Psoas muscle (tissue), 8 donors: Measurements from ENCODE around the gene PRR23E. TPM values are rescaled to one million over a fixed set of nuclear protein-coding genes. Genes with fewer than 3 reads are reported as not detected.
A peak's percentile ranks its signal among the peaks of the same experiment; 100 is the strongest.

Source experiments
- ATAC-seq, 4 donors: fragments of 200-7000 bp; cut with Tn5 transposase; one replicate each; pipeline ENCODE4 v1.9.1; 2020; ENCODE audit warnings: moderate library complexity in 3 of 4, mild to moderate bottlenecking in 2 of 4
- DNase-seq, 2 donors: peaks; one replicate each; pipeline ENCODE4 v3.0.0-alpha.2; 2020
- H3K27ac ChIP-seq: fragments of 200-600 bp; one replicate; pipeline ENCODE4 v1.8.0; 2022
- H3K27me3 ChIP-seq, 3 donors: fragments of 200-600 bp in 1 of 3; one replicate each; pipeline versions ENCODE4 v1.6.1 to v1.8.0; 2013 to 2022; ENCODE audit warnings: low read length in 2 of 3, mild to moderate bottlenecking in 2 of 3, moderate library complexity in 1 of 3; ENCODE audit not compliant: insufficient read depth in 3 of 3
- H3K36me3 ChIP-seq, 2 donors: fragments of 200-600 bp in 1 of 2; one replicate each; pipeline versions ENCODE4 v1.6.1 to v1.8.0; 2013 to 2022; ENCODE audit warnings: low read depth in 1 of 2, mild to moderate bottlenecking in 1 of 2, moderate library complexity in 1 of 2; ENCODE audit not compliant: insufficient read depth in 1 of 2
- H3K4me1 ChIP-seq: fragments of 200-600 bp; one replicate; pipeline ENCODE4 v1.8.0; 2022
- H3K4me3 ChIP-seq: fragments of 200-600 bp; one replicate; pipeline ENCODE4 v1.8.0; 2022; ENCODE audit warnings: mild to moderate bottlenecking
- H3K9me3 ChIP-seq: fragments of 200-600 bp; one replicate; pipeline ENCODE4 v1.8.0; 2022
- WGBS, 3 donors: extraction: QIAGEN DNeasy Blood & Tissue Kit; methylation state at CpG; one replicate each; pipeline versions ENCODE4 v1.1.6 to v1.1.7; 2013; 5-methylcytosine and 5-hydroxymethylcytosine counted together
- intact Hi-C, 2 donors: fragments of 100-400 bp; cut with DNase I; formaldehyde crosslinking; loops; one replicate each; pipeline versions ENCODE4 v1.11.0 to v1.14.2; 2022
- polyA plus RNA-seq, 3 donors: library from polyadenylated mRNA; stranded (reverse); fragments of 200-250 nt; gene quantifications; one replicate each; pipeline ENCODE4 v1.2.3, GENCODE V29; 2013
- total RNA-seq, 4 donors: library from RNA; stranded (reverse); fragmentation: NEBNext Ultra II Directional in 2 of 4; extraction: Animal tissue kit (Norgen Biotek cat#: 25700) in 2 of 4; gene quantifications; one replicate each; pipeline versions ENCODE4 v1.2.1 to v1.2.4, GENCODE V29; 2021 to 2023
- TF ChIP-seq, protein P1 (sequence below): fragments of 200-600 bp; IDR thresholded peaks from one replicate; pipeline ENCODE4 v1.8.0; 2022; ENCODE audit warnings: antibody characterized with exemption
- donor health status: healthy with polysubstance abuse.
- donor health status: DM: no; HTN: no; CAD: no; lungs with moderate emphysema.
- donor health status: Bipolar disorder and iron deficiency.
- donor health status: healthy.
- donor health status: DM: yes; HTN: yes; CAD: no.
- donor health status: DM: no; HTN: no; CAD: no.
- donor health status: DM: no; HTN: no; CAD: no.
- donor health status: DM: yes; HTN: yes; CAD: no.

The PRR23E gene
- total and polyA plus RNA-seq, 7 donors = not detected

DNA sequence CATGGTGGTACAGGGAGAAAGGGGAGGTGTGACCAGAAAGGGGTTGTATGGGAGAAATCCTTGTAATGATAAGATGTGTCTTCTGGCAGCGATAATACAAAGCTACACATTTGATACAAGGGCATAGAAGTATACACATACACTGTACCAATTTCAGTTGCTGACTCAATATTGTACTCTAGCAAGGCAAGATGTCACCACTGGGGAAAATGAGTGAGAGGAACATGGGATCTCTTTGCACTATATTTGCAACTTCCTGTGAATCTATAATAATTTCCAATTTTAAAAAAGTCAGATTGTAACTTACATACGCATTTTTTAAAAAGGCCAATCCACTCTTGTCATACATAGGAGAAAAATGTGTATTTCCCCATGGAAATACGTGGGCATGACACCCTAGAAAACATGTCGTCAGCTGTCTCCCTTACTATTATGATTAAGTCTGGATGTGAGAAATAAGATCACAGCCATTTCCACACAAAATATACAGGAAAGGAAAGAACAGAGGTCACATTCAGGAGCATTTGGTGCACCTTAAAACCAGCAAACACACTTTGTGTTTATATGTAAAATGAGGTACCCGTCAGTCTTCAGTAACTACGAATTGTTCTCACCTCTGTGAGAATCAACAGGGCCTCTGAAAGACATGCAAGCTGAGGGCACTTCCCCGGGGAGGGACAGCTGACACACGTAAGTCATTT is 22.9 kb downstream of the PRR23E start:
- TF ChIP-seq, protein P1, sequence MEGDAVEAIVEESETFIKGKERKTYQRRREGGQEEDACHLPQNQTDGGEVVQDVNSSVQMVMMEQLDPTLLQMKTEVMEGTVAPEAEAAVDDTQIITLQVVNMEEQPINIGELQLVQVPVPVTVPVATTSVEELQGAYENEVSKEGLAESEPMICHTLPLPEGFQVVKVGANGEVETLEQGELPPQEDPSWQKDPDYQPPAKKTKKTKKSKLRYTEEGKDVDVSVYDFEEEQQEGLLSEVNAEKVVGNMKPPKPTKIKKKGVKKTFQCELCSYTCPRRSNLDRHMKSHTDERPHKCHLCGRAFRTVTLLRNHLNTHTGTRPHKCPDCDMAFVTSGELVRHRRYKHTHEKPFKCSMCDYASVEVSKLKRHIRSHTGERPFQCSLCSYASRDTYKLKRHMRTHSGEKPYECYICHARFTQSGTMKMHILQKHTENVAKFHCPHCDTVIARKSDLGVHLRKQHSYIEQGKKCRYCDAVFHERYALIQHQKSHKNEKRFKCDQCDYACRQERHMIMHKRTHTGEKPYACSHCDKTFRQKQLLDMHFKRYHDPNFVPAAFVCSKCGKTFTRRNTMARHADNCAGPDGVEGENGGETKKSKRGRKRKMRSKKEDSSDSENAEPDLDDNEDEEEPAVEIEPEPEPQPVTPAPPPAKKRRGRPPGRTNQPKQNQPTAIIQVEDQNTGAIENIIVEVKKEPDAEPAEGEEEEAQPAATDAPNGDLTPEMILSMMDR = no peak
- Histone ChIP-seq H3K27me3 (peaks cover 0 to 44% (median 0%) of the 10 kb centered on the region in 3 donors), H3K4me1 (no peaks in the 10 kb centered on the region), H3K36me3 (no peaks in the 10 kb centered on the region), H3K4me3 (no peak overlapping the region), H3K9me3 (no peaks in the 10 kb centered on the region), H3K27ac (no peak overlapping the region)
- DNase-seq (no peak), ATAC-seq (no peak)
- intact Hi-C loops = no loop called here
- WGBS, 3 donors = 47 to 56% (median 56%) methylated on average over 8 of the region's 8 CpGs

DNA sequence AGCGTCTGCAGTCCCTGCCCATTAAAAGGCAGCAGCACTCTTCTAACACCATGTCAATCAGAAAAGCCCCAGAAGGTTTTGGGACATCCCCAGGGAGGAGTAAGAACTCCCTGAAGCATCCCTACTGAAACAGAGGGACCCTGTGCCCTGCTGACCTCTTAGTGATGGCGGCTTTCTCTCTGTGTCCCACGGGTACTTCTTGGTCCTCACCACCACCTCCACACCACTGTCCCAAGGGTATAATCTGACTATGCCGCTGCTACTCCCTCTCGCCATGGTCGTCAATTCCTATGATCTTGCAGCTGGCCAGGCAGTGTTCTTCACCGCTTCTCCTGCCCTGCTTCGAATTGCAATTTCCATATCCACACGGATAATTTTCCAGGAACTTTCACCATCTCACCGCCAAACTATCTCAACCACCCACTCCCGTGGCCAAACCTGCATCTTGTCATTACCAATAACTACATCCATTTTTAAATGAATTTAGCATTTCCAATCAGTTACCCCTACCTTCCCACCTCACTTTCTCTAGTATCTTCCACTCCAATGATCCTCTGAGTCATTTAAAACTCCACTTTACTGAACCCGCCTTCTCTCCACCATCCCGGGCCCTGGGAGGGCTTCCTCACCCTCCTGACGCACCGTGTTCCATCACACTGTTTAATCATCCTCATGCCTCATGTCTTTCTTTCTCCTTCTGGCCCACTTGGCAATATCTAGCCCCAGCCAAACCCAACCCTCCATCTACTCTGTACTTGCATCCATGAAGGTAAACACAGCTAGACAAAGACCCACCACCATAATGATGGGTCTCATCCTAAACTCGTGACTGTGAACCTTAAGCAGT is 23.7 kb downstream of the PRR23E start:
- no peak for DNase-seq
- H3K27me3 ChIP-seq = peaks cover 0 to 49% (median 2%) of the 10 kb centered on the region in 3 donors
- no peak overlapping the region for H3K4me3 ChIP-seq
- no peaks in the 10 kb centered on the region for H3K9me3 ChIP-seq
- H3K4me1 ChIP-seq = no peaks in the 10 kb centered on the region
- TF ChIP-seq, protein P1 = no peak
- no peak overlapping the region for H3K27ac ChIP-seq
- H3K36me3 ChIP-seq = no peaks in the 10 kb centered on the region
- no peak for ATAC-seq
- WGBS, 3 donors = 56 to 59% (median 59%) methylated on average over 16 of the region's 16 CpGs
- intact Hi-C loops = loop anchor here in 1 of 2 donors (1.0 kb wide), 1 partner anchor 27 kb away; no protein-coding TSS in a partner anchor

DNA sequence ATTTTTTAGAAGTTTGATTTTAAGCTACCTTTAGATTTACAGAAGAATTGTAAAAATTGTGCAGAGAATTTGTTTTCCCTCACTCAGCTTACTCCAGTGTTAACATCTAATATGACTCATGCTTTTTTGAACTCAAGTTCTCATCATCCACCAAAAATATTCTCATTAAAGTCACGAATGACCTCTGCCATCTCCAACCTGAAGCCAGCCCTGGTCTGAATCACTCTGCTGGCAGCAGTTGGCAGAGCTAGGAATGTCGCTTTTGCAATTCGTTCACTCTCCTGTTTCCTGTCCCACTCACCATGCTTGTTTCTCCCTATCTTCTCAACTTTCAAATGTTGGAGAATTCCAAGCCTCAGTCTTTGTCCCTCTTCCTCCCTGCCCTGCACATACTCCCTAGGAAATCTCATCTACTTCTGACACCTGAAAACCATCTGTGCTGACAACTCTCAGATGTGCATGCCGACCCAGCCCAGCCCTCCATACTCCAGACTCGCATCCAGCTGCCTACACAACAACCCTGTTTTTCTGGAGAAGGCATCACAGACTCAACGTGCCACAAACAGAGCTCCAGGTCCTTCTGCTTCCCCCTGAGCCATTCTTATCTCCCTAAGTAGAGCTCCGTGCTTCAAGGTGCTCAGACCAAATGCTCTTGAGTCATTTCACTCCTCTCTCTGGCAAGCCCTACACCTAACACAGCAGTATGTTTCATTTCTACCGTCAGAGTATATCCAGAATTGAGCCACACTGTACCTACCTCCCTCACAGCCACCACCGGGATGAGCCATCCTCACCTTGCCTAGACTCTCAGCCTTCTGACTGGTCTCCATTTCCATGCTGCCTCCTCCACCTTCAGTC is 24.9 kb downstream of the PRR23E start:
- TF ChIP-seq, protein P1 = no peak
- no peak overlapping the region for H3K4me3 ChIP-seq
- intact Hi-C loops = loop anchor here in 1 of 2 donors (1.0 kb wide), 1 partner anchor 29 kb away; no protein-coding TSS in a partner anchor
- peaks cover 0 to 43% (median 2%) of the 10 kb centered on the region in 3 donors for H3K27me3 ChIP-seq
- H3K9me3 ChIP-seq = no peaks in the 10 kb centered on the region
- H3K36me3 ChIP-seq = no peaks in the 10 kb centered on the region
- ATAC-seq (peak; percentile 92 to 95 (median 92)), DNase-seq (no peak)
- peak overlapping the region; percentile 53 for H3K27ac ChIP-seq
- 45 to 50% (median 45%) methylated on average over 9 of the region's 9 CpGs for WGBS, 3 donors
- H3K4me1 ChIP-seq = no peaks in the 10 kb centered on the region

DNA sequence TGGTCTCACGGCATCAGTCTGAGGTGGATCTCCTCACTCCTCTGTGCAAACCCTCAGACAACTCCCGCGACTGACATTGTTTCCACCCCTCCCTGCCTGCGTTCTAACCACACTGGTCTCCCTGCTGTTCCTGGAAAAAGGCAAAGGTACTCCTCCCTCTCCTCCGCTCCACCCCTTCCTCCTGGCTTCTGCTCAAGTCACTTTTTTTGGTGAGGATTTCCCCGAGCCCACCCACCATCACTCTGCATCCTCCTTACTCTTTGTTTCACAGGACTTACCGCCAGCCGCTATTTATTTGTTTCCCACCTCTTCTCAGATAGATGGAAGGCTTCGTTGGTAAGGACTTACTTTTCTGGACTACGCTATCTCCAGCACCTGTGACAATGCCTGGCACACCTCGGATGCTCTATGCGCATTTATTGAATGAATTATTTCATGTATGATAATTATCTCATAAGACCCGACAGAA is 25.6 kb downstream of the PRR23E start:
- Histone ChIP-seq H3K27ac (no peak overlapping the region), H3K4me3 (no peak overlapping the region), H3K4me1 (no peaks in the 10 kb centered on the region), H3K27me3 (peaks cover 0 to 41% (median 2%) of the 10 kb centered on the region in 3 donors), H3K36me3 (no peaks in the 10 kb centered on the region), H3K9me3 (no peaks in the 10 kb centered on the region)
- TF ChIP-seq, protein P1 = no peak
- no peak for ATAC-seq
- no peak for DNase-seq
- WGBS, 3 donors = 63 to 68% (median 64%) methylated on average over 13 of the region's 13 CpGs
- intact Hi-C loops = no loop called here
